ENCODE data around the gene BRINP3.

Gene BRINP3

DNA sequence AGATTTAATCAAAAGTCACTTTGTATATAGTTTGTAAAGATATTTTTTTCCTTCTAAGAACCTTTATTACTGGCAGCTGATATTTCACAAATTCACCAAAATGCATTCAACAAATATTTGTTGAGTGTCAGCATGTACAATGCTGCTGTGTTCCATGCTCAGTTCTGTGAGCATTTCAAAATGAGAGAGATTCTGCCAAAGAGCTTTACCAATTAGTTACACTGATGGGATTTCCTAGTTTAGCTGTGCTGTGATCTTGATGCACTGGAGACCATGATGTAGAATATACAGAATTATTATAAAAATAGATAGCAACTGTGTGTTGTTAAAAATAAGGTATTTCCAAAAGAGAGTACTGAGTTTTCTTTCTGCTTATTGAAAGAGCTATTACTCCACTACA, 225.6 kb downstream of the BRINP3 start:
- H3K9me3 ChIP-seq (ENCODE audit: control insufficient read depth, low read depth, low read length): no peaks in the 10 kb centered on the region
- no peaks in the 10 kb centered on the region for H3K27me3 ChIP-seq (ENCODE audit: control insufficient read depth, insufficient read depth, low read length)
- no peaks in the 10 kb centered on the region for H3K36me3 ChIP-seq (ENCODE audit: control insufficient read depth, low read depth, low read length)
- no peaks in the 10 kb centered on the region for H3K4me1 ChIP-seq (ENCODE audit: control insufficient read depth, low read depth, low read length)
- H3K27ac ChIP-seq (ENCODE audit: low read length): no peak overlapping the region
- H3K4me3 ChIP-seq (ENCODE audit: low read length): no peak overlapping the region
- no peak overlapping the region for H3K9ac ChIP-seq (ENCODE audit: low read length)

DNA sequence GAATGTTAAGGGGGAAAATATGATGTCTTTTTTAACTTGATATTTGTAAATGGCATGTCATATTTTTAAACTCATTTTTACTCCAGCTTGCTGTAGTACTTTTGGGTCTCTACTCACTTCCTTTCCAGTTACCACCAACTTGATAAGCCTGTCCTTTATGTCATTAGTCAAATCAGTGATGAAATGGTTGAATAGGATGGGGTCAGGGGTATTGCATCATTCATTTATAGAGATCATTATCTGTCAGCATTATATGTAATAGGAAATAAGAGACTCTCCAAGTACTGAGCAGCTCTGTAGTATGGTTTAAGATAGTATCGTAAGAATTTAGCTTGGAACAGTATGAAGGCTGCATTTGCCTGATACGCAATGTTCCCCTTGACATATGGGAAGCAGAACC, 227.3 kb downstream of the BRINP3 start:
- H3K27ac ChIP-seq (ENCODE audit: low read length): no peak overlapping the region
- H3K9ac ChIP-seq (ENCODE audit: low read length): no peak overlapping the region
- H3K4me1 ChIP-seq (ENCODE audit: control insufficient read depth, low read depth, low read length): no peaks in the 10 kb centered on the region
- no peaks in the 10 kb centered on the region for H3K27me3 ChIP-seq (ENCODE audit: control insufficient read depth, insufficient read depth, low read length)
- H3K36me3 ChIP-seq (ENCODE audit: control insufficient read depth, low read depth, low read length): no peaks in the 10 kb centered on the region
- no peak overlapping the region for H3K4me3 ChIP-seq (ENCODE audit: low read length)
- no peaks in the 10 kb centered on the region for H3K9me3 ChIP-seq (ENCODE audit: control insufficient read depth, low read depth, low read length)

DNA sequence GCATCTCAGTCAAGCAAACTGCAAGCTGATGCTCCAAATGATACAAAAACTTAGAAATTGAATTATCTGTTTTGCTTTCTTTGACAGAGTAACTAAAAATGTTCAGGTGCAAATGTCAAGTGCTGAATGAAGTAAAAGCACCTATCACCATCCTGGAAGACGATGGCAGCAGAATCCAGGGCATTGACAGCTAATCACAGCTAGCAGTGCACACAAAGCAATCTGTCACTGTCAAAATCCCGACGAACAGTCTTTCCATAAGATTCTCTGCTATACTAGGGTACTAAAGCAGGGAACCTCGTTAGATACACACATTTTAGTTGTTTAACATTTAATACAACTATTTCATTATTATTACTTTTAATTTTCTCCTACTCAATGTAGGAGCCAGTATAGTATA, 233.3 kb downstream of the BRINP3 start:
- Histone ChIP-seq H3K27me3 (ENCODE audit: control insufficient read depth, insufficient read depth, low read length) (no peaks in the 10 kb centered on the region), H3K27ac (ENCODE audit: low read length) (no peak overlapping the region), H3K4me1 (ENCODE audit: control insufficient read depth, low read depth, low read length) (no peaks in the 10 kb centered on the region), H3K36me3 (ENCODE audit: control insufficient read depth, low read depth, low read length) (no peaks in the 10 kb centered on the region), H3K9me3 (ENCODE audit: control insufficient read depth, low read depth, low read length) (no peaks in the 10 kb centered on the region), H3K9ac (ENCODE audit: low read length) (no peak overlapping the region), H3K4me3 (ENCODE audit: low read length) (no peak overlapping the region)

DNA sequence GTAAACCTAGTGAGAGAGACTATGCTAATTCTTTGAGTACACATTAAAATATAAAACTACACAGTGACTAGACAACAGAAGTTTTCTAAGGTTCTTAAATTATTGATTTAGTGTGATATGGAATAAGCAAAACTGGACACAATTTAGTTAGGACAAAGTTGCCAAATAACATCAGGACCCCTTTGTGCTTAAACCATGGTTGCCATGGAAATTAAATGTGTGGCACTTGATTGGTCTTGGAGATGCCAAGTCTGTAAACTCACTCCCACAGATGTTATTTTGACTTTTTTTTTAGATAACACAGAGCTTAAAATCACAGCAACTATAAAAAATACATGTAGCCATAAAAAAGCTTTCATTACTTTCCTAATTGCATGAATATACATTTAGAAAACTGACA, 234.6 kb downstream of the BRINP3 start:
- Histone ChIP-seq H3K9me3 (ENCODE audit: control insufficient read depth, low read depth, low read length) (no peaks in the 10 kb centered on the region), H3K9ac (ENCODE audit: low read length) (no peak overlapping the region), H3K27ac (ENCODE audit: low read length) (no peak overlapping the region), H3K36me3 (ENCODE audit: control insufficient read depth, low read depth, low read length) (no peaks in the 10 kb centered on the region), H3K4me3 (ENCODE audit: low read length) (no peak overlapping the region), H3K27me3 (ENCODE audit: control insufficient read depth, insufficient read depth, low read length) (no peaks in the 10 kb centered on the region), H3K4me1 (ENCODE audit: control insufficient read depth, low read depth, low read length) (no peaks in the 10 kb centered on the region)

DNA sequence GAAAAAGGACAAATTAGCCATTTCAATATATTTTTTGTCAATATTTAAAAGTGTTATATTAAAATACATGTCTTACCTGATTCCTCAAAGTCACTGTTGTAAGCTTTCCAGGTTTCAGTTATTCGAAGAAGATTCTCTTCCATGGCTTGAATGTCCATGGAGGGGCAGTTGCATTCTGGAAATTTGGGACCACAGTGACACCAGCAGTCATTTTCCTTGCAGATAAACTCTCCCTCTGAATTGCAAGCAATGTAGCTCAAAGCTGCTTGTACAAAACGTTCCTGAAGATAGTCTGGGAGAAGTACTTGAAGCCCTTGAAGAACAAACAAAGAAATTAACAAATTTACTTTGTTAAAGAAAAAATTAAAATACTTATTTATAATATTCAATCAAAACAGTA, 251.7 kb downstream of the BRINP3 start:
- Histone ChIP-seq H3K27ac (ENCODE audit: low read length) (no peak overlapping the region), H3K4me3 (ENCODE audit: low read length) (no peak overlapping the region), H3K36me3 (ENCODE audit: control insufficient read depth, low read depth, low read length) (no peaks in the 10 kb centered on the region), H3K9ac (ENCODE audit: low read length) (no peak overlapping the region), H3K9me3 (ENCODE audit: control insufficient read depth, low read depth, low read length) (no peaks in the 10 kb centered on the region), H3K4me1 (ENCODE audit: control insufficient read depth, low read depth, low read length) (no peaks in the 10 kb centered on the region), H3K27me3 (ENCODE audit: control insufficient read depth, insufficient read depth, low read length) (no peaks in the 10 kb centered on the region)

DNA sequence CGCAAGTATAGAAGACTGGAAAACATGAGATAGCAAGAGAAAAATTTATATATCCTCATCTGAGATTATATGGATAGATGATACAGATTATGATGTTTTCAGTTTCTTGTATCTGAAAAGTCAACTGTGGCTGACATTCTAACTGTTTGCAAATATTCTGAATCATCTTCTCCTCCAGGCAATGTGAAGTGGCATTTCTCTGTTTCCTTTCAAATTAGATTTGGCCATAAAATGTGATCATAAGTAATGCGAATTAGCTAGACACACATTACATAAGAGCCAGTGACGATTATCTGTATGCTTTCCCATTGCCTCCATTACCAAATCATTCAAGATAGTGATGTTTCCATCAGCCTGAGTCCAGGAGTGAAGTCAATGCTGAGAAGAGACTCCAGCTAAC, 265.2 kb downstream of the BRINP3 start:
- Histone ChIP-seq H3K4me1 (ENCODE audit: control insufficient read depth, low read depth, low read length) (no peaks in the 10 kb centered on the region), H3K9ac (ENCODE audit: low read length) (no peak overlapping the region), H3K27ac (ENCODE audit: low read length) (no peak overlapping the region), H3K4me3 (ENCODE audit: low read length) (no peak overlapping the region), H3K9me3 (ENCODE audit: control insufficient read depth, low read depth, low read length) (no peaks in the 10 kb centered on the region), H3K36me3 (ENCODE audit: control insufficient read depth, low read depth, low read length) (no peaks in the 10 kb centered on the region), H3K27me3 (ENCODE audit: control insufficient read depth, insufficient read depth, low read length) (no peaks in the 10 kb centered on the region)

DNA sequence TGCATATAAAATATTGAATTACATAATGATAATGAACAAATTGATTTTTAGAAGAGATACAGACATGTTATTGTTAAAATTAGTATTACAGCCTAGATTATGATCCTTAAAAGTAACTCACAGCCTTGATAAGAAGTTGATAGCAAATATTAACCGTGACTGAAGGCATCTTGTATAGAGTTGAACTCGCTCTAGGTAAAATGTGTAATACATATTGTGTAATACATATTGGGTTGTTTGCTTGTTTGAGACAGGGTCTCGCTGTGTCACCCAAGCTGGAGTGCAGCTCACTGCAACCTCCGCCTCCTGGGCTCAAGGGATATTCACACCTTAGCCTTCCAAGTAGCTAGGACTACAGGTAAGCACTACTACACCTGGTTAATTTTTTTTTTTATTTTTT, 269.9 kb downstream of the BRINP3 start:
- no peaks in the 10 kb centered on the region for H3K4me1 ChIP-seq (ENCODE audit: control insufficient read depth, low read depth, low read length)
- H3K27ac ChIP-seq (ENCODE audit: low read length): no peak overlapping the region
- H3K36me3 ChIP-seq (ENCODE audit: control insufficient read depth, low read depth, low read length): no peaks in the 10 kb centered on the region
- H3K27me3 ChIP-seq (ENCODE audit: control insufficient read depth, insufficient read depth, low read length): no peaks in the 10 kb centered on the region
- no peaks in the 10 kb centered on the region for H3K9me3 ChIP-seq (ENCODE audit: control insufficient read depth, low read depth, low read length)
- H3K9ac ChIP-seq (ENCODE audit: low read length): no peak overlapping the region
- no peak overlapping the region for H3K4me3 ChIP-seq (ENCODE audit: low read length)

DNA sequence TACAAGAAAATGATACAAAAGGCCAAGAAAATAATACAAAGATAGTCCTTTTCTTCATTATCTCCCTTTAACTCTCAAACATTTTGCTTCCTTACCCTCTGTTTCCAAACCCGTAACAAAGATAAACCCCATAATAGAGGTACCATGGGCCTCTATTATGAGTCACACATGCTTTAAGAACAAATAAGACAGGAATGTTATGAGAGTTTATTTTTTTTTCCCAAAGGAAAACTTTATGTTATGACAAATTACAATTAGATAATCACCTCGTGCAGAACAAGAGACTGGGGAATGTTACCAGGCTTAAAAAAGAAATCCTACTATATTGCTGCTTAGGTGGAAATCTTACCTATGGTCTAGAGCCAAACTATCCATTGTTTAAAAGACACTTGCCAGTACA, 272.0 kb downstream of the BRINP3 start:
- Histone ChIP-seq H3K4me1 (ENCODE audit: control insufficient read depth, low read depth, low read length) (no peaks in the 10 kb centered on the region), H3K27me3 (ENCODE audit: control insufficient read depth, insufficient read depth, low read length) (no peaks in the 10 kb centered on the region), H3K4me3 (ENCODE audit: low read length) (no peak overlapping the region), H3K9ac (ENCODE audit: low read length) (no peak overlapping the region), H3K9me3 (ENCODE audit: control insufficient read depth, low read depth, low read length) (no peaks in the 10 kb centered on the region), H3K27ac (ENCODE audit: low read length) (no peak overlapping the region), H3K36me3 (ENCODE audit: control insufficient read depth, low read depth, low read length) (no peaks in the 10 kb centered on the region)

DNA sequence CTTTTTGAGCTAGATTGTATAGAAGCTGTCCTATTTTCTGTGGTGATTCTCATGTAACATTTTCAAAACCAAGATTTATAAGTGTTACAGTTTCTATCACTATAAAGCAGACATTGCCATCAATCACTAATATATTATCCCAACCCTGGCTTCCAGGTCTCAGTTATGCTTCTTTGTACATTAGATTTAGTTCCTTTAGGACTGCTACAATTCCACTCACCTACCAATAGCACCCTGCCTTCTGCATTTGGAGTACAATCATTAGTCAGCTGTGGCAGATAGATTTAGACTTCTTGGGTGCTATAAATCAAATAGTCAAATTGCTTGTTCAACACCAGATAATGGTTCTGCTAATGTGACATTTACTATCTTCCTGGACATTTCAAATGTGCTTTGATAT, 281.6 kb downstream of the BRINP3 start:
- Histone ChIP-seq H3K27ac (ENCODE audit: low read length) (no peak overlapping the region), H3K9ac (ENCODE audit: low read length) (no peak overlapping the region), H3K36me3 (ENCODE audit: control insufficient read depth, low read depth, low read length) (no peaks in the 10 kb centered on the region), H3K27me3 (ENCODE audit: control insufficient read depth, insufficient read depth, low read length) (no peaks in the 10 kb centered on the region), H3K9me3 (ENCODE audit: control insufficient read depth, low read depth, low read length) (peaks cover 4% of the 10 kb centered on the region), H3K4me1 (ENCODE audit: control insufficient read depth, low read depth, low read length) (peaks cover 3% of the 10 kb centered on the region), H3K4me3 (ENCODE audit: low read length) (no peak overlapping the region)

DNA sequence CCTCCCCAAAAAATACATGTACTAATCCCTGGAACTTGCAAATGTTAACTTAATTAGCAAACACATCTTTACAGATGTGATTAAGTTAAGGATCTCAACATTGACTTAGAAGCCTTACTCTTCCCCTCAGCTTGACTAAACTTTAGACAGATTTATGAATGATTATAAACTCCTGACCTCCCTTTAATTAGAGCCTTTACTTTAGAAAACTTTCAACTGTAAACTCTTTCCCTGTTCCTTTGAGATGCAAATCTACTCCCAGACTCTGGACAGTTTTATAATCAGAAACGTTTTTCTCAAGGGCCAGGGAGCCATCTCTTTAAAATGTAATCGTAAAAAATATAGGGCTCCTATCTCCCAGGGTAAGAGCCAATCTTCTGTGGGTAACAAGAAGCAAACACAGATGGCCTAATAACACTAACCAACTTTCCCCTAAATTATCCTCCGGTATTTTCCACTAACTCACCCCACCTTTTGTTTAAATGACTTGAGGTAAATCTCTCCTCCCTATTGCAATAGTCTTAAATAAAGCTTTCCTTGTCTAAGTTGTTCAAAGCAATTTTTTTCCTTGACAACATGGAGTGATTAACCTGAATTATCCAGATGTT, 284.1 kb downstream of the BRINP3 start:
- peaks cover 3% of the 10 kb centered on the region for H3K4me1 ChIP-seq (ENCODE audit: control insufficient read depth, low read depth, low read length)
- no peak overlapping the region for H3K9ac ChIP-seq (ENCODE audit: low read length)
- H3K4me3 ChIP-seq (ENCODE audit: low read length): no peak overlapping the region
- H3K27me3 ChIP-seq (ENCODE audit: control insufficient read depth, insufficient read depth, low read length): no peaks in the 10 kb centered on the region
- peaks cover 4% of the 10 kb centered on the region for H3K9me3 ChIP-seq (ENCODE audit: control insufficient read depth, low read depth, low read length)
- H3K27ac ChIP-seq (ENCODE audit: low read length): no peak overlapping the region
- H3K36me3 ChIP-seq (ENCODE audit: control insufficient read depth, low read depth, low read length): no peaks in the 10 kb centered on the region

DNA sequence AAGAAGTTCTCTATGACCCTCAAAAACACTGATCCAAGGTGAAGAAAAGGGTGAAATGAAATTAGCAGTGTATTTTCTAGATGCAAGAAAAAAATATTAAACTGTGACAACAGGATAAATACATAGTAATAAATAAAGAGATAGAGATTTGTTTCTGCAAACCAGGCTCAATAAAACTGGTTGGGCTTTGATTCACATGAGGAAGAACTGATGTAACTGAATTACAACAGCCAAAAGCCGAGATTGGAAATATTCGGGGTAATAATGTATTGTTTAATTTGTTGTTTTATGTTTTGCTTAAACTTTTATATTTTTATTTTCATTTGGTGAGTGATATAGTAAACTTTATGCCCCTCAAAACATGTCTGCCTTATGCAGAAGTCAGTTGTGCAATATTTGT, 285.0 kb downstream of the BRINP3 start:
- H3K27me3 ChIP-seq (ENCODE audit: control insufficient read depth, insufficient read depth, low read length): no peaks in the 10 kb centered on the region
- H3K9me3 ChIP-seq (ENCODE audit: control insufficient read depth, low read depth, low read length): no peaks in the 10 kb centered on the region
- H3K4me3 ChIP-seq (ENCODE audit: low read length): no peak overlapping the region
- peaks cover 3% of the 10 kb centered on the region for H3K4me1 ChIP-seq (ENCODE audit: control insufficient read depth, low read depth, low read length)
- H3K9ac ChIP-seq (ENCODE audit: low read length): no peak overlapping the region
- no peaks in the 10 kb centered on the region for H3K36me3 ChIP-seq (ENCODE audit: control insufficient read depth, low read depth, low read length)
- no peak overlapping the region for H3K27ac ChIP-seq (ENCODE audit: low read length)

DNA sequence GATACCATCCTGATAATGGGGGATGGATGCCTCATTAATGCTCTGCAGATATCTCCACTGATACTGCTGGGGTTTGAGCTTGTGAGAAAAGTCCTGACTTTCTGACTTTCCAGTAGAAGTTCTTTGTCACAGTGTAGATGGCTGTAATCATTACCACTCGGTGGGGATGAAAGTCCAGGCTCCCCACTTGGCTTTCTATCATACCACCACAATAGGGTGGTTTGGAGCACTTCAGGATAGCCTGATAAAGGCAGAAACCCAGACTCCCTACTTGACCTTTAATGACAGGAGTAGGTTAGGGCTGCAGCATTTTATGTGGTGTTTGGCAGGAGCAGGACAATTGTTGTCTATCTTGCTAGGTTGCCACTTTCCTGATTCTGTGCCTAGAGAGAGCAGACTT, 294.1 kb downstream of the BRINP3 start:
- Histone ChIP-seq H3K27ac (ENCODE audit: low read length) (no peak overlapping the region), H3K4me1 (ENCODE audit: control insufficient read depth, low read depth, low read length) (no peaks in the 10 kb centered on the region), H3K9ac (ENCODE audit: low read length) (no peak overlapping the region), H3K4me3 (ENCODE audit: low read length) (no peak overlapping the region), H3K36me3 (ENCODE audit: control insufficient read depth, low read depth, low read length) (no peaks in the 10 kb centered on the region), H3K27me3 (ENCODE audit: control insufficient read depth, insufficient read depth, low read length) (no peaks in the 10 kb centered on the region), H3K9me3 (ENCODE audit: control insufficient read depth, low read depth, low read length) (no peaks in the 10 kb centered on the region)
